ENCODE results near the gene TPO.

DNA sequence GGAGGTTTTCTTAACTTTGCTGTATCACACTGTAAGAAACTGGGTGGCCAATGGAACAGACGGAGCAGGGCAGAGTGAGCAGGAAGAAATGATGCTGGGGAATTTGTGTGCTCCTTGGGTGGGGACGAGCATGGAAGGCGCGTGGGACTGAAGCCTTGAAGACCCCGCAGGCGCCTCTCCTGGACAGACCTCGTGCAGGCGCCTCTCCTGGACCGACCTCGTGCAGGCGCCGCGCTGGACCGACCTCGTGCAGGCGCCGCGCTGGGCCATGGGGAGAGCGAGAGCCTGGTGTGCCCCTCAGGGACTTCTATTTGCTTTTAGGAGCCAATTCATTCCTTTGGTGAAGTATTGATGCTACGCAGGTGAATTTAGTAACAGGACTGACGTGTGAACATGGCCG lies 8.9 kb downstream of the TPO start:
- TF ChIP-seq POLR2AphosphoS5 (IDR thresholded peaks at IDR 0.05; ENCODE audit: low read depth, low read length) = no peak
- TF ChIP-seq TAF1 (IDR thresholded peaks at IDR 0.05; ENCODE audit: borderline replicate concordance, insufficient read depth, low read length) = no peak
- TF ChIP-seq SIN3A (IDR thresholded peaks at IDR 0.05; ENCODE audit: borderline replicate concordance, insufficient read depth, low read length) = no peak
- TF ChIP-seq, protein P1, sequence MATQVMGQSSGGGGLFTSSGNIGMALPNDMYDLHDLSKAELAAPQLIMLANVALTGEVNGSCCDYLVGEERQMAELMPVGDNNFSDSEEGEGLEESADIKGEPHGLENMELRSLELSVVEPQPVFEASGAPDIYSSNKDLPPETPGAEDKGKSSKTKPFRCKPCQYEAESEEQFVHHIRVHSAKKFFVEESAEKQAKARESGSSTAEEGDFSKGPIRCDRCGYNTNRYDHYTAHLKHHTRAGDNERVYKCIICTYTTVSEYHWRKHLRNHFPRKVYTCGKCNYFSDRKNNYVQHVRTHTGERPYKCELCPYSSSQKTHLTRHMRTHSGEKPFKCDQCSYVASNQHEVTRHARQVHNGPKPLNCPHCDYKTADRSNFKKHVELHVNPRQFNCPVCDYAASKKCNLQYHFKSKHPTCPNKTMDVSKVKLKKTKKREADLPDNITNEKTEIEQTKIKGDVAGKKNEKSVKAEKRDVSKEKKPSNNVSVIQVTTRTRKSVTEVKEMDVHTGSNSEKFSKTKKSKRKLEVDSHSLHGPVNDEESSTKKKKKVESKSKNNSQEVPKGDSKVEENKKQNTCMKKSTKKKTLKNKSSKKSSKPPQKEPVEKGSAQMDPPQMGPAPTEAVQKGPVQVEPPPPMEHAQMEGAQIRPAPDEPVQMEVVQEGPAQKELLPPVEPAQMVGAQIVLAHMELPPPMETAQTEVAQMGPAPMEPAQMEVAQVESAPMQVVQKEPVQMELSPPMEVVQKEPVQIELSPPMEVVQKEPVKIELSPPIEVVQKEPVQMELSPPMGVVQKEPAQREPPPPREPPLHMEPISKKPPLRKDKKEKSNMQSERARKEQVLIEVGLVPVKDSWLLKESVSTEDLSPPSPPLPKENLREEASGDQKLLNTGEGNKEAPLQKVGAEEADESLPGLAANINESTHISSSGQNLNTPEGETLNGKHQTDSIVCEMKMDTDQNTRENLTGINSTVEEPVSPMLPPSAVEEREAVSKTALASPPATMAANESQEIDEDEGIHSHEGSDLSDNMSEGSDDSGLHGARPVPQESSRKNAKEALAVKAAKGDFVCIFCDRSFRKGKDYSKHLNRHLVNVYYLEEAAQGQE (IDR thresholded peaks at IDR 0.05; ENCODE audit: insufficient read depth in 1 of 2, low read depth in 2 of 2, low read length in 2 of 2) = no peak
- TF ChIP-seq FOXP2 (optimal IDR thresholded peaks at IDR 0.05; ENCODE audit: borderline replicate concordance, extremely low read depth, extremely low read length, insufficient read depth) = no peak

Data from PFSK-1 (cell line).